Measurements from ENCODE around the gene NPTX2.

GRCh38 chr7:98669329-98670000 is 52.4 kb downstream of the NPTX2 start:
- TF ChIP-seq CTCF (IDR thresholded peaks at IDR 0.05) (no peak), POLR2AphosphoS5 (IDR thresholded peaks at IDR 0.05) (no peak)
